Gastroesophageal sphincter (tissue), 3 donors: Measurements from ENCODE around the gene MIOS.

ENCODE experiments used
- CTCF ChIP-seq, 4 experiments: fragments of 200-600 bp in 2 of 4; fragments of 450-650 bp in 2 of 4; sonication (generic) in 1 of 4; IDR thresholded peaks; one replicate each; pipeline ENCODE4 v1.5.1; 2017 to 2019; ENCODE audit warnings: antibody characterized with exemption in 4 of 4, mild to moderate bottlenecking in 2 of 4, moderate library complexity in 2 of 4
- EP300 ChIP-seq: sonication (generic); formaldehyde crosslinking; IDR thresholded peaks from one replicate; pipeline ENCODE4 v1.6.1; 2017; ENCODE audit warnings: antibody characterized with exemption, mild to moderate bottlenecking
- POLR2A ChIP-seq, 2 donors: fragments of 450-650 bp; IDR thresholded peaks; one replicate each; pipeline ENCODE4 v1.6.1; 2017; ENCODE audit warnings: antibody characterized with exemption in 2 of 2, mild to moderate bottlenecking in 2 of 2, moderate library complexity in 1 of 2
- POLR2AphosphoS5 ChIP-seq: sonication (generic); formaldehyde crosslinking; IDR thresholded peaks from one replicate; pipeline ENCODE4 v1.6.1; 2017; ENCODE audit warnings: antibody characterized with exemption

DNA sequence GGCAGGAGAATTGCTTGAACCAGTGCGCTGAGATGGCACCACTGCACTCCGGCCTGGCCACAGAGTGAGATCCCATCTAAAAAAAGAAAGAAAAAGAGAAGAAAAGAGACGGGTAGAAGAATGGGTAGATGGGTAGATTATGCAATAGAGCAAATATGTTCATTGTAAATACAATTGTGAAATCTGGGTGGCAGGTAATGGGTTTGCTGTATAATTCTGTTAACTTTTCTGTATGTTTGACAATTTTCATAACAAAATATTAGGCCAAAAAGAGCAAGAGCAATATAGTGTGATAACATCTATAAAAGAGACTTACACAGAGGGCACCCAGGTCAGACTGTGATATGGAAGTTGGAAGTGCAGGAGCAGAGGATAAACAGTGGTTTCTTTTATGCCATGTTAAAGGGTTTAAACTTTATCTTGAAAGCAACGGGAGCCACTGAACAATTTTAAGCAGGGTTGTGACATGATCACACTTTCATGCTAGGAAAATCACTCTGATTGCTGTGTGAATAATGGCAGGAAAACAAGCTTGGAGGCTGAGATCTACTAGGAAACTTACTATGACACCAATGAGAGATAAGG is 24.3 kb upstream of the MIOS start:
- TF ChIP-seq POLR2A (IDR thresholded peaks at IDR 0.05), result no peak
- no peak for TF ChIP-seq CTCF (IDR thresholded peaks at IDR 0.05)
- no peak for TF ChIP-seq POLR2AphosphoS5
- no peak for TF ChIP-seq EP300
